ENCODE results near the gene GTF2A2.
"Not testable (repeated sequence)": the region's sequence is repeated elsewhere in the genome, so short reads cannot be mapped to it uniquely, and the experiment has no call there.

The GTF2A2 gene

GRCh38 chr15:59656897-59657634 is at the start of gene GTF2A2:
Gene GTF2A2 (minus strand): TSS chr15:59657515. CDS start chr15:59652277, 5,238 bp downstream.
- DNase-seq (ENCODE audit: low read depth) = peak; percentile 75

GRCh38 chr15:59703979-59704796 is 46.9 kb upstream of the GTF2A2 start:
- no peak for DNase-seq (ENCODE audit: low read depth)

GRCh38 chr15:59702351-59702750 is 45.0 kb upstream of the GTF2A2 start:
- no peak for DNase-seq (ENCODE audit: low read depth)

DNA sequence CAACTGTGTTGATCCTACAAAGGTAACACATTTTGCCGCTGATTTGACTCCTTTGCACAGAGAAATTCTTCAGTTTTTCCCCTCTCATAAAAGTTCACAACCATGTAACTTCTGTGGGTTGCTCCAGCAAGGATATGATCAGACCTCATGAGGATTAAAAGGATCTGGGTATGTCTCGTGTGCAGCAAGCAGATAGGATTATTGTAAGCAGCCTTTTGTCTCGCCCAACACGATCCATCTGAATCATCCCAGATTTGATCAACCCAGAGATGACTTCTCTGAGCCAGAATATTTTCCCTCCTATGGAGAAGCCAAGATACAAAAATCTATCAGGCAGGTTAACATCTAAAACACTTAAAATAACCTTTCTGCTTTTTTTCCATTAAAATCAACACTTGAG is 44.6 kb upstream of the GTF2A2 start:
- DNase-seq (ENCODE audit: low read depth) = no peak

DNA sequence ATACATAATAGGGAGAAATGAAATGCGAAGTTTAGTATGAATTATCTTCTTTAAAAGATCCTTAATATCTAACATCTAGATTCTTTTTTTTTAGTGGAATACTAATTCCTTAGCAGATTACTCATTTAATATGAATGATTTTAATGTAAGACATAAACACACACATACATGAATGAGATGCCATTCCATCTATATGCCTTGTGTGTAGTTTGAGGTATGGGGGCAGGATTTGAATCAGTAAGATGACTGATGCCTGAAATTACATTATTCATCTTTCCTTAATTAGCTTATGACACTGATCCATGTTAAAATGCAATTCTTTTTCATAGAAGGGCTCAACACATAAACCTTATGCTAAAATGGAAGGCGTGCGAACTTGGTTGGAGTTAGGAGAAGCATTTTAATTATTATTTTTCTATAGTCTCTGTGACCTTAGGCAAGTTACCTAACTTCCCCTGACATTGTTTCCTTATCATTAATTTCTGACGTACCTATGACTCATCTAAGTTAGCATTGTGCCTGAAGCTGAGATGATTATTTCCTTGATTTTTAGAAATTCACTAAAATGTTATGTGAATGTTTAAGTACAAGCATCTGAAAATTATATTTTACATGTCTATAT is 42.6 kb upstream of the GTF2A2 start:
- DNase-seq (ENCODE audit: low read depth) = no peak

GRCh38 chr15:59698065-59698464 is 40.8 kb upstream of the GTF2A2 start:
- DNase-seq (ENCODE audit: low read depth) = not testable (repeated sequence)

- no peak for DNase-seq (ENCODE audit: low read depth)
These were observed 39.0 kb upstream of the GTF2A2 start for GRCh38 chr15:59696332-59696731.

- no peak for DNase-seq (ENCODE audit: low read depth)
These were observed 37.5 kb upstream of the GTF2A2 start for GRCh38 chr15:59694779-59695178.

DNA sequence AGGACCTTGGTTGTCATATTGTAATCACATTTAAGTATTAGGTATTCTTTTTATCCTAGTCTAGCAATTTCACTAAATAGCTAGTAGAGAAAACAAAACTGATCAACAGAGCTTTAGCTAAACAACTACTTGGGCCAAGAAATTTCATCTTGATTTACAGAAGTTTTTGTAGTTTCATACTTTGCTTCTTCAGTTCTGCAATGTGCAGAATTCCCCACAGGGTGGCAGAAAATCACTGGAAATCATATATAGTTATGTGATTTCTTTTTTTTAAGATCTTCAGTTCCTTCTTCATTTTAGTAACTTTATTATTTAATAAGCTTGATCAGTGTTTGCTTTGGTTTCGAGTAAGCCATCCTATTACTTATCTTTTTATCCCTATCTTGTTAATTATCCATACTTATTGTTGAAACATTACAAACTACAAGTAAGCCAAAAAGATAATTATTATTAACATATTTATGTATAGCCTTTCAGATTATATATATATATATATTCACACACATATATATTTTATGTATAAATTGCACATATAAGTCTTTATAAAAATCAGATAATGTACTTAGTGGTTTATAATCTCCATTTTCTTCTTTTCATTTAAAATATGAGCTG is 34.0 kb upstream of the GTF2A2 start:
- DNase-seq (ENCODE audit: low read depth) = no peak

DNA sequence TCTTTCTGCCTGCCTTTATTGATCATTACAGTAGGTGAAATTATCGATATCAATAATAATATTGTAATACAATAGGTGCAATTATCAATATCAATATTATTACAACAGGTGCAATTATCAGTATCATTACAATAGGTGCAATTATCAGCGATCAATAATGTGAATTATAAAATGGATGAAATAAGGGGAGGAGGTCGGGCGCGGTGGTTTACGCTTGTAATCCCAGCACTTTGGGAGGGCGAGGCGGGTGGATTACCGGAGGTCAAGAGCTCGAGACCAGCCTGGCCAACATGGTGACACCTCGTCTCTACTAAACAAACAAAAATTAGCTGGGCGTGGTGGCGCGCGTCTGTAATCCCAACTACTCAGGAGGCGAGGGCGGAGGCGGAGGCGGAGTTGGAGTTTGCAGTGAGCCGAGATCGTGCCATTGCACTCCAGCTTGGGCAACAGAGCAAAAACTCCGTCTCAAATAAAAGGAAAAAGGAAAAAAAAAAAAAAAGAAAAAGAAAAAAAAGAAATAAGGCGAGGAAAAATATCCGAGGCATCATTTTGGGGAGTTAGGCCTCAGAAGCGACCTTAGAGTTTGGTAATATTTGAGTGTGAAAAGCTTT is 32.4 kb upstream of the GTF2A2 start:
- DNase-seq (ENCODE audit: low read depth) = no peak

DNA sequence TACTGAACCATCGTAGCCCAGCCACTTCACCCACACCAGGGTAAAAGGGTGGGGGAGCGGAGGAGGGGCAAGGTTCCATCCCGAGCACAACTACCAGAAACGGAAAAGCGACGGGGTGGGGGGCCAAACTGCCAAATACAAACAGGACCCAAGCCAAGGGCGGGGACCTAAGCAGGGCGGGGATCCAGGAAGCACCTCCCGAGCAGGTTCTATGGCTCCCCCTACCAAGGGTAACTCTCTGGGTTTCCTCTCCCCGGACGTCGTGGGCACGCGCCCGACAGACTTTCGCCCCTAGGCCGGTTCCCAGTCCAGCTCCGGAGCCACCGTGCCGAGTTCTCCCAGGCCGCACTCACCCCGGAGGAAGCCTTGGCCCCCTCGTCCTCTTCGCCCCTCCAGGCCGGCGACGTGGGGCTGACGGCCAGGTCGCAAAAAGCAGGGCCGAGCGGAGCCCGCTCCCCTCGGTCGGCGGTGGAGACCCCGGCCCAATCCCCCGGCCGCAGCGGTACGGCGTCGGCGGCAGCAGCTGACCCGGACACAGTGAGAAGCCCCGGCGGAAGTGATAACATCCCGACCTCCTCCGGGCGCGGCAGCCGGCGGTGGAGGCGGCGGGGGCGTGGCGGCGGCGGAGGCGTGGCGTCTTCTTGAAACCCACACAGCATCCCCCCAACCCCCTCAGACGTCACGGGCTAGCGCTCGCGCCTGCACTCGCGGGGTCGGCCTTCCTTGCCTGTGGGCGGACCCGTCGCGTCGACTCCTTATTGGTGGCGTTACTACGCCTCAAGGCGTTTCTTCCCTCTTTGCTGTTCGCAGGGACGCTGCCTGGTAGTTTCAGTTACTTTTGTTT is 31.7 kb upstream of the GTF2A2 start, which contains the start of gene BNIP2:
BNIP2 (minus strand) TSS at position 539 of the 844 bp plus-strand sequence. CDS start 6,863 bp downstream, outside the sequence.
- peak; percentile 95 for DNase-seq (ENCODE audit: low read depth)

- DNase-seq (ENCODE audit: low read depth) = no peak
These were observed 31.1 kb upstream of the GTF2A2 start for GRCh38 chr15:59688423-59688781.

DNA sequence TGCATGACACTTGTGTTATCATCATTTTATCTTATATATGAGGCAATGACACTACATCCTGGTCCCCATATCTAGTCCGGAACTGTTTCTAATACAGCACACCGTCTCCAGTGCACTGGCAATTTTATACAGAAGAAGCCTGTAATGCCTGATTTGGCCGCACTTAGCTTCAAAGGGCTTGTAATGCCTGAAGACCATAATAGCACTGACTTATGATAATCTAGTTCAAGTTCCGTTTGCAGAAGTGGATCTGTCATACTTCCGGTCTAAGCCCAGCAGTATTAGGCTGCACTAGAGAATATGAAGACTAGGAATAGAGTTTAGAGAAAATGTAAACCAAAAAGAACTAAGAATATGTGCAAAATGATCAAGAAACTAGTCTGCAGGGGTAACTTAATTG is 30.5 kb upstream of the GTF2A2 start:
- DNase-seq (ENCODE audit: low read depth) = no peak

GRCh38 chr15:59686389-59686788 is 29.1 kb upstream of the GTF2A2 start:
- no peak for DNase-seq (ENCODE audit: low read depth)

DNA sequence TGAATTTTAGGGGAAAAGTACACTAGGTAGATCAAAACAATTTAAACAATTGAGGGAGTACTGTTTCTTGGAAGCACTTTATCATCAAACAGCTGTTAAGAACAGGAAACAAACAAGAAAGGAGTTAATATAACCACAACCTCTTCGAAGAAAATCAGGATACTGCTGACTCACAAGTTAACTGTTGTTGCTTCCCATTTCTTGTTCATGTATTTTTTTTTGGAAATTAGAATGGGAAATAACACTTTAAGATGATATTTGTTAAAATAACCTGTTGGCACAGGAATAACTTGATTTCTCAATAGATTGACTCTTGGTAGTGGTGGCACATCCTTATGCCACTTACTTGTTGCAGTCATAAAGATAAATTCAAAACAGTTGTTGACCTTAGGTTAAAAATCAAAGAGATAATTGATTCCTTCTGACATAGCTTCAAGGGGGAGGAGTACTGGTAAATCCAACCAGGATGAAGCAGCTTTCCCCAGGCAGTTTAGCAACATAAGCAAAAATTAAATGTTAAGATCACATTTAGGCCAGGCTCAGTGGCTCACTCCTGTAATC is 28.5 kb upstream of the GTF2A2 start:
- DNase-seq (ENCODE audit: low read depth) = no peak

DNA sequence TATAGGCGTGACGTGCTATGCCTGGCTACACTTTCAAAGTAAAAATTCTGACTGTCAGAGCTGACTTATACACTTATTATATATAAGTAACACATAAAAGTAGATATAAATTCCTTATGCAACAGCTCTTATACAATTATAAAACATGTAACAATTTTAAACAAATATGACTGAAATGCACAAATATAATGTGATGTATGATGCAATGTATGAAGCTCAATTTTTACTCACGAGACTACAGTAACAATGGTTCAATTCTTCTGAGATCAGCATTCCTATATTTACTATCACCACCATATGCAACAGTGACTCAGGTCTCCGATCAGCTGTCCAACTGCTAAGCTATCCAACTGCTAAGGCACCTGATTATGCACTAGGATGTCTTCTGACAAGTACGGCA is 23.6 kb upstream of the GTF2A2 start:
- DNase-seq (ENCODE audit: low read depth) = no peak

- DNase-seq (ENCODE audit: low read depth) = no peak
These were observed 23.0 kb upstream of the GTF2A2 start for GRCh38 chr15:59680346-59680745.

DNA sequence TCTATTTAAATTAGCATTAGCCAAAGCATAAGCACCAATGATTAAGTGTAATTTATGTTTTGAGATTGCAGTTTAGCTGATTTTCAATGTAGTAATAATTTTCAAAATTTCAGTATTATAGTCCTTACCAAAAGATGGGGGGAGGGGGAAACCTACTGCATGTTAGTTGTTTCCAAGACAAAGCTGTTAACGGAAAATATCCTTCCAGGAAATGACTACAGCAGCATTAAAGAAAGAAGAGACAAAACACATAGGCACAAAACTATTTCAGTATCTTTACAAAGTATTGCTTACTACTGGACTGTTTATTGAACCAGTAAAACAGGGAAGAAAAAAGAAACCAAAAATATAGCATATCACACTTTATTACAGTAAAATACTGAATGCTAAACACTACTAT is 21.3 kb upstream of the GTF2A2 start:
- no peak for DNase-seq (ENCODE audit: low read depth)

- no peak for DNase-seq (ENCODE audit: low read depth)
These were observed 20.9 kb upstream of the GTF2A2 start for GRCh38 chr15:59678172-59678571.

DNA sequence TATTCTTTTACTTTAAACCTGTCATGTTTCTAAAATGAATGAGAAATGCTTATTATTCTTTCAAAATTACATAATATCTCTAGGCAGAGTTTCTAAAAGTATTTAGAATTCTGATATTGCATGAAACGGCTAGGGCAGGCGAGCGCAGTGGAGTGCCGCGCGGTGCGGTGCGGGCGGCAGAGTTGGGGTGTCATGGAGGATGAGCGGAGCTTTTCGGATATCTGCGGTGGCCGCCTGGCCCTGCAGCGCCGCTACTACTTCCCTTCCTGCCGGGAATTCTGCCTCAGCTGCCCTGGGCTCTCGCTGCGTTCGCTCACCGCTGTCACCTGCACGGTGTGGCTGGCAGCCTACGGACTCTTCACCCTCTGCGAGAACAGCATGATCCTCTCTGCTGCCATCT is 19.2 kb upstream of the GTF2A2 start:
- no peak for DNase-seq (ENCODE audit: low read depth)

DNA sequence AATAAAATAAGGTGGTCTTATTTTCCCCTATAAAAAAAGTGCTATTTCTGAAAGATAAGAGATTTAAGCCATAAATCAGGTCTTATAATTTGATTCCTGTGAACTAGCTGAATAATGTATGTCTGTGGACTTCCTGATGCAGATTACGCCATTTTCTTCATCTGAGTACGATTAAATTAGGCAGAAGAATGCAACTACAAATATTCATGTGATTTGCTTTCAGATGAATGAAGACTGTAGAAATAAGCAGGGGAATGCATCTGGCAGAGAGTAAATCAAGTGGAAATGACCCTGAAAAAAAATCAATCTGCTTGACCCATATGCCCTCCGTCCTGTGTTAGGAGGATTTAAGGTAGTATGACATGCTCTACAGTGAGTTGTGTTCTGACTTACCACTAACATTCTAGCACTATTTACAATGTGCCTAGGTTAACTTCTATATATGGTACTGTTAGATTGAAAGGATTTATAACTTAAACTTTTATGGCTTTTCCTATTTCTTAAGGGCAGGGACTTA is 17.1 kb upstream of the GTF2A2 start:
- DNase-seq (ENCODE audit: low read depth) = no peak
